GM19043 (cell line): ENCODE measurements around the gene IQSEC1.

Experiments used
- ATAC-seq: cut with Tn5 transposase; IDR thresholded peaks from one replicate; pipeline ENCODE4 v1.9.1; 2021; ENCODE audit warnings: low read depth; ENCODE audit not compliant: unreplicated experiment

IQSEC1 gene

DNA sequence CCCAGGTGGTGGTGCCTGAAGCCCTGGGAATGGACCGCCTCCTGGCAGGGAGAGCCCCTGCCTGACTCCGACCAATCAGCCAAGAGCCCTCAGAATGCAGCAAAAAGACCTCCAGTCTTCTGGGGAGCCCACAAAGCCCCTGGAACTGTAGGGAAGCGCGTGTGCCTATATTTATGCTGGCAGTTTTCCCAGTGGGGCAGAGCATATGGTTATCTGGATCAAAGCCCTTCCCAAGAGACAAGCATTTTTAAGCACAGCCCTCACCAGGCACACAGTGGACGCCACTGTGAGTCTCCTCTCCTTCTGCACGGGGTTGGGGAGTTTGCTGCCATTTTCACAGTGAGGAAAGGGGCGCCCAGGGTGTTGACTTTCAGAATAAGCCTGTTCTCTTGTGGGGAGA lies 150.9 kb downstream of the IQSEC1 start:
- no peak for ATAC-seq

DNA sequence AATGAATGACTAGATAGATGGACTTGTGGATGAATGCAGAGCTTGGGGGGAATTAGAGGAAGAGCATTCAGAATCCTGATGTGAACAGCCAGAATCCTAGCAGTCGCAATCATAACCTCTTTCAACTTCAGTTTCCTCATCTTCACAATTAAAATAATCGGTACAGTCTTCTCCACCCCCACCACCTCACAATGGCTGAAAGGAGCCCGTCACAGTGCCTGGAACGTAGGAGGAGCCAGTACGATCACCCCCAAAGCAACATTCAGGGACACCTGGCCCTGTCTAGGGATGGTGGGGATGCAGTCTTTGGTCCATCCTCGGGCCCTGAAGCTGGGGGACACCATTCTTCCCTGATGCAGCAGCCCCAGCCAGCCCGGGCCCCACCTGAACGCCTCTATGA lies 151.5 kb downstream of the IQSEC1 start:
- ATAC-seq: no peak

DNA sequence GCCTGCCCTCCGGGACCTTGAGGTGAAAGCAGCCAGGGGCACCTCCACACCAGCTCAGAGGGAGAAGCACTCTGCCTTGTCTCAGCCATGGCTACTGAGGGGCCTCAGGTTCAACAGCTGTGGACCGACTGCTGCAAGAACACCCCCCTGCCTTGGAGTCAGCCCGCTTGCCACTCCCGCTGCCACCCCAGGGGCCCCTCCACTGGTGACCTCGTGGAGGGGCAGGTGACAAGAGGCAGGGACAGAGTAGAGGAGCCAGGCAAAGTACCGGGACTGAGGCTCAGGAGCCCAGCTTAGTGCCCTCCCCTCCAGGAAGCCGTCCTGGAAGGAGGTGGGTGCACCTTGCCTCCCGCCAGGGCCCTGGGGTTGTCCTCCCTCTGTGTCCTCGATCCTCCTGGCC lies 152.3 kb downstream of the IQSEC1 start:
- no peak for ATAC-seq

DNA sequence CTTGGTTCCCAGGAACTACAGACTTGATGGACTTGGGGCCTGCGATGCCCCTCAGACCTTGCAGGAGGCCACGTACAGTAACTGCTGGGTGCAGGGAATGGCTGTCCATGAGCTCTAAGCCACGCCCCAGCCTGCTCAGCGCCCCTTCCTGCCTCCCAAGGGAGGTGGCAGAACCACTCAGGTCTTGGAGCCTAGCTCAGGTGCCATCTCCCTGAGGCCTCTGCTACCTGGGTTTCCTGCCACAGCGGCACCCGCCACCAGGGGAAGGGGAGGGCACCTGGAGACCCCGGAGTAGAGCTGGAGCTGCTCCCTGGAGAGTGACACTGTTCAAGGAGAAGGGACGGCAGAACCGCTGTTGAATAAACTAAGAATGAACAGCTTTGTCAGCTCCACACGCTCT lies 154.0 kb downstream of the IQSEC1 start:
- no peak for ATAC-seq

- no peak for ATAC-seq
These were observed 155.0 kb downstream of the IQSEC1 start for GRCh38 chr3:12918231-12918630.

DNA sequence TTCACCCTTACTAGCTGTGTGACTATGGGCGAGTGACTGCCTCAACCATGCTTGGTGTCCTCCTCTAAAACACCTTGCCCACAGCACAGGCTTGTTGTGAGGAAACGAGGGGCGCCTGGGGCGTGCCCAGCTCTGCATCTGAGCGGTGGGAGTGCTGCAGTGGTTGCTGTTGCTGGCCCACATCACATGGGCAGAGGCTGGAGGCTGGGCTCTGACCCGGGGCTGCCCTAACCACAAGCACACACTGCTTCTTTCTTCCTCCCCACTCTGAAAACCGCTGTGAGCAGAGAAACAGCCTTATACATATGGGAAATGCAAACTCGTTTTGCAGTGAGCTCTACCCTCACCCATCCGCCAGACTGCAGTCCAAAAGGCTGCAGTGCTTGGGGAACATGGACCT lies 157.1 kb downstream of the IQSEC1 start:
- peak; percentile 63 for ATAC-seq

DNA sequence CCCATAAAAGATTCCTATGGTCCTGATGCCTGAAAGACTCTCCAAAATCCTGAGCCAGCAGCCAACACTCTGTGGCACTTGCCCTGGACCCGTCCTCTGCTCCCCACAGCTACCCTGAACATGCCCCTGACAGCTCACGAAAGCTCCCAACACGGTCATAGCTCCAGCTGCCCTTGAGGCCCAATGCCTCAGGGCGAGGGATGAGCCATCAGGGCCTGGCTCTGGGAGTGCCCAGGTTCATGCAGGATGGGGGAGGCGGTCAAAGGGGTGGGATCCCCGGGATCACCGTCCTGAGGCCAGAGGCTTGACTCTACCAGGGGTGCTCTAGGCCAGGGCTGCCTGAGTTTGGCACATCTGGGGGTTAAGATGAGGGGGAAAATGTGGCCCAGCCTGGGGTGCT lies 159.1 kb downstream of the IQSEC1 start:
- no peak for ATAC-seq

DNA sequence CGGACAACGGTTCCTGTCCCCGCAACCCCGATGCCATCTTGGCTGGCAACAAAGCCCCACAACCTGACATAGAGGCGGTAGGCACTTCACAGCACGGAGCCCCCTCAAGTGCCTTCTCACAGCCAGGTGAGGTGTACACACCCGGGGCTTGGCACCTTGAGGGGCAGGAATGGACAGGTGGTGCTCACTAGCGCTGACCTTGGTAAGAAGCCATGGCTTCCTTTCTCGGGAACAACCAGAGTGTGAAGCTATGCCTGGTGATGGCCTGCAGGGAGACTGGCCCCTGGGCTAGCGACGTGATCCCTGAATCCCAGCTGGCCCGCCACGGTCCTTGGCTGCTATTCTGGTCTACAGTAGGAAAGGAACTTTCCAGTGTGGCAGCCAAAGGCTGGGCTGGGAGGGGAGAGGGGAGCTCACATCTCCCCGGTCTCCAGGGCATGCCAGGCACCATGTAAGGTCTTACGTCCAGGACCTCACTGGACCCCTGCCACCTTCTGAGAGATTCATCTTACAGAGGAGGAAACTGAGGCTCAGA lies 161.3 kb downstream of the IQSEC1 start:
- ATAC-seq: no peak

GRCh38 chr3:12910356-12911099 lies 162.7 kb downstream of the IQSEC1 start:
- ATAC-seq: no peak

DNA sequence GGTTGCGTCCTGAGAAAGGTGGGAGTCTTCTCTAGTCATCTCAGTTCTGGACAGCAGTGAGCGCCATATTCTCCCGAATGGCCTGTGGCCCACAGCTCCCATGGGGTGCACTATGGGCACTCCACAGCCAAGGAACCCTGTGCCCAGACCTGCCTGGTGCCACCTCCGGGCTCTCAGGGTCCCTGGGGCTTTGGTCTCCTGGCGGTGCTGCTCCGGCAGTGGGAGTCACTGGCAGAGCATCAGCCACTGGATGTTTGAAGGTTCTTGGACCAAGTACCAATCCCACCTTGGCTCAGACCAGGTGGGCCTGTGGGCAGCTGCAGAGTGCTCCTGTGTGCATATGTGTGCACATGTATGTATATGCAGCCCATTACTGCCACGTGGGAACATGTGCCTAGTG lies 163.5 kb downstream of the IQSEC1 start:
- ATAC-seq: no peak

DNA sequence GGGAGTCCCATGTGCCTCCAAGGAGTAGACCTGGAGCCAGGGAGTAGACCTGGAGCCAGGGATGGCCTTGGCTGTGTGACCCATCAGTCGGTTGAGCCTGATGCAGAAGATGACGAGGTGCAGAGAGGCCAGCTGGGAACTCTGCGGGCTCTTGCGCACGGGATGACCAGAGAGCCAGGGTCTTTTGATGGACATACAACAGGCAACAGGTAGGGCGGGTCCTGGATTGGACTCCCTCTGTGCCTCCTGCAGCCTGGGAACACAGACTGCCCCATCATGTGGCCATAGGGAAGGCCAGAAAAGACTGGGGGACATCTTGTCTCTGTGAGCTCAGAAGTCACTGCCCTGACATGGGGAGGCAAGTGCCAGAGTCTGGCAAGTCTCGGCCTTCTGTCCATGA lies 164.4 kb downstream of the IQSEC1 start:
- no peak for ATAC-seq

GRCh38 chr3:12908136-12908730 lies 165.0 kb downstream of the IQSEC1 start:
- ATAC-seq: no peak

DNA sequence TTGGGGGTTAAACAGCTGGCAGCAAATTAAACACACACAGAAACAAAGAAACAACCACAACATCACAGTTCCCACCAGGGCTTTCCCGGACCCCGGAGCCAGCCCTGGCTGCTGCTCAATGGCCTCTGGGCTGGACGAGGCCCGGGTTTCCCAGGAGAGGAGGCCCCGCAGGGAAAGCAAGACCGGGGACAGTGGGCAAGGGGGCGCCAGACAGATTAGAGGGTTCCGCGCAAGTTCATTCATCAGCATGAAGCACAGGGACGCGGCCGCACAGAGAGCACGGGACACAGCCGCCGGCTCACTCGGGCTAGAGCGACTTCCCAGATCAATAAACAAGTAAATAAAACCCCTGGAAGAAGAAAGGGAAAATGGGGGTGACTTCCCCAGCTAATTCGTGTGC lies 165.5 kb downstream of the IQSEC1 start:
- no peak for ATAC-seq

DNA sequence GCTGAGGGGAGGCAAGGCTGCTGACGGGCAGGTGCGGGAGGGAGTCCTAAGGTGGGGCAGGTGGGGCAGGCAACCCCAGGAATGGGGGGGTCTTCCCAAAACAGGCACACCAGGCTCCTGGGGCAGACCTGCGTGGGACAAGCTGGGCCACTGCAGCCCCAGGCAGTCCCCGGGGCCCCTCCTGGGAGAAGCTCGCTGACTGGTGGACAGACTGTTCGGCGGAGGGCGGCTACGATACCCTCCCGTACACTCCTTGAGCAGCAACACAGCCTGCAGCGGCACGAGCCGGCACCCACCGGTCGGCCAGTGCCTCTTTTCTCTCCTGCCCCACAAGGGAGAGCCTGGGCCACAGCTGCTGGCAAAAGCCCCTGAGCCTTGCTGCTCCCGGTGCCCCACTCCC lies 165.9 kb downstream of the IQSEC1 start:
- ATAC-seq: no peak

- ATAC-seq: no peak
These were observed 166.3 kb downstream of the IQSEC1 start for GRCh38 chr3:12906916-12907290.

- ATAC-seq: no peak
These were observed 166.9 kb downstream of the IQSEC1 start for GRCh38 chr3:12906141-12906915.

- no peak for ATAC-seq
These were observed 167.7 kb downstream of the IQSEC1 start for GRCh38 chr3:12905316-12906071.

GRCh38 chr3:12904951-12905315 lies 168.3 kb downstream of the IQSEC1 start:
- no peak for ATAC-seq

DNA sequence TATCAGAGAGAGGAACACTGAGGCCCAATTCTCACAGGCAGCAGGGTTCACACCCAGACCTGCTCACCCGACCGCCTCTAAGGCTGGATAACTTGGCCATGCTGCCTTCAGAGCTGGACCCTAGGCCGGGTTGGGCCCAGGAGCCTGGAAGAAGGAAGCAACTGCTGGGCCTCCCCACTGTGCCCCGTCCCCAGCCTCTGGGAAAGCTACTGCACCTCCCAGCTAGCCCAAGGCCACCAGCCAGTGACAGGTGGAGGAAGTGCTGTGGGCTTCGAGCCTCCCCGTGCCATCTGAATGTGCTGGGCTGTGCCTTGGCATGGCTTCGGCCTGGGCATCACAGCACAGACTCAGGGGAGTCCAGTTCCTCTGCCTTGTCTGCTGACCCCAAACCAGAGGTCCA lies 169.3 kb downstream of the IQSEC1 start:
- ATAC-seq: no peak

DNA sequence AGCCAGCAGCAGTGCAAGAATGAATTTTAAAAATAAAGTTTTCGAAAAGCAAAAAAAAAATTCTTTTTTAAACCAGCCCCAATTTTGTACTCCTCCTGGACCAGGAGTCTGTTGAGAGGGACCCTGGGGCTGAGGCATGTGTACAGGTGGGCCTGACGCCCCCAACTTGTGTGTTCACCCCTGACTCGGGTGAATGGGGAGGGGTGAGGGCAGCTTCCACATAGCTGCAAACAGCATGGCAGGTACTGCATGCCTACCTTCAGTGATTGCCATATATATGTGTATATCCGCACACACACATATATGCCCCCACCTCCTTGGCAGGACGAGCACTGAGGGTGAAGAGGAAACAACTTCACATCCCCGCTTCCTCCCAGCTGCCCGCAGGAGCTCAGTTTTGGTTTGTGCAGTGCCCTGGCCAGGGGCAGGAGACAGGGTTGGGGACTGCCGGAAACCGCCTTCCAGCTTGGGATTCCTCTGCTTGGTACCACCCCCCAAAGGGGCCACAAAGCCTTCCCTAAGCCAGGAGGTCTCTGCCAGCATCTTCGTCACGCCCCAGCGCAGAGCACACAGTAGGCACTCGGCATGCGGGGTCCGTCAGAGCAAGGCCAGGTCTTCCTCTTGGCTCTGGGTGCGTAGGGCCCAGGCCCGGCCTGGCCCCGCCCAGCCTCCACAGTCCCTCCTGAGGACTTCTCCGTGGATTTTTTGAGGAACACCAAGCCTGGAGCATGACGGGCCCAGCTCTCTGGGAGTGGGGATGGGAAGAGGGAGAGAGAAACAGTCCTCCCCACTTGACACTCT lies 170.0 kb downstream of the IQSEC1 start:
- no peak for ATAC-seq
